BLaER1 (cell line): ENCODE measurements around the gene DYDC2.

Experiments used
- H3K27ac ChIP-seq: shearing (Covaris generic); formaldehyde crosslinking; 2 replicates; pipeline ENCODE4 v1.8.1; 2022
- H3K27me3 ChIP-seq: shearing (Covaris generic); formaldehyde crosslinking; 2 replicates; pipeline ENCODE4 v1.8.1; 2022
- H3K36me3 ChIP-seq: shearing (Covaris generic); formaldehyde crosslinking; 2 replicates; pipeline ENCODE4 v1.8.1; 2022
- H3K4me1 ChIP-seq: shearing (Covaris generic); formaldehyde crosslinking; 2 replicates; pipeline ENCODE4 v1.8.1; 2022
- H3K4me2 ChIP-seq: shearing (Covaris generic); formaldehyde crosslinking; 2 replicates; pipeline ENCODE4 v1.8.1; 2022
- H3K4me3 ChIP-seq: shearing (Covaris generic); formaldehyde crosslinking; 2 replicates; pipeline ENCODE4 v1.8.1; 2022
- H3K9ac ChIP-seq: shearing (Covaris generic); formaldehyde crosslinking; 2 replicates; pipeline ENCODE4 v1.8.1; 2022
- H3K9me3 ChIP-seq: shearing (Covaris generic); formaldehyde crosslinking; 2 replicates; pipeline ENCODE4 v1.8.1; 2022
- H4K20me1 ChIP-seq: shearing (Covaris generic); formaldehyde crosslinking; 2 replicates; pipeline ENCODE4 v1.8.1; 2022
- Cebpa-rat ChIP-seq: shearing (Covaris generic); IDR thresholded peaks from 2 replicates; pipeline ENCODE4 v1.8.1; 2022

The DYDC2 gene, protein sequence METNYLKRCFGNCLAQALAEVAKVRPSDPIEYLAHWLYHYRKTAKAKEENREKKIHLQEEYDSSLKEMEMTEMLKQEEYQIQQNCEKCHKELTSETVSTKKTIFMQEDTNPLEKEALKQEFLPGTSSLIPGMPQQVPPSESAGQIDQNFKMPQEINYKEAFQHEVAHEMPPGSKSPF

DNA sequence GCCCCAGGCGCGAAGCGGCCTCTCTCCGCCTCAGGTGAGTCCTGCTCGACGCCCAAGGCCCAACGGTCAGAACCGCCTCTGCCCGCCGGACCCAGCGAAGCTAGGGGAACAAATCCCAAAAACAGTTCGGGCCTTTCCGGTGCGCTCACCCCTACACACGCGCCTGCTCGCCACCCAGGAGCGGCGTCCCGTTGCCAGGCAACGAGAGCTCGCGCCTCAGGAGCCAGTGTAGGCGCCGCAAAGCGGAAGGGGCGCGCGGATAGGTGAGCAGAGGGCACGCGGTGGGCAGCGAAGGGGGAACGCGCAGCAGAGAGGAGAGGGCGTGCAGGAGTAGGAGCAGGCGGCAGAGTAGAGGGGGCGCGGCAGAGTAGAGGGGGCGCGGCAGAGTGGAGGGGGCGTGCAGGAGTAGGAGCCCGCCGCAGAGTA, at the start of gene DYDC2, which contains the start of gene DYDC1:
Gene DYDC2 (plus strand): TSS at position 219 of the 426 bp plus-strand sequence. CDS start 5,663 bp downstream, outside the sequence.
Gene DYDC1 (minus strand): TSS at position 193 of the 426 bp plus-strand sequence. CDS start 4,154 bp downstream, outside the sequence.
- H3K9ac ChIP-seq: peak within 1 kb of the TSS; percentile 48; the same call in 1 of the 2 replicates
- H4K20me1 ChIP-seq: no peaks in the 10 kb centered on the region
- no peak for TF ChIP-seq Cebpa-rat
- peaks cover 22% of the 10 kb centered on the region for H3K27me3 ChIP-seq
- peak within 1 kb of the TSS; percentile 67 for H3K4me3 ChIP-seq
- H3K9me3 ChIP-seq: peaks cover 21% of the 10 kb centered on the region
- H3K27ac ChIP-seq: 0 out of 2 replicates have a peak within 1 kb of the TSS, but pooled peaks have one; percentile 26
- H3K4me2 ChIP-seq: peak within 1 kb of the TSS; percentile 94
- H3K4me1 ChIP-seq: peaks cover 25% of the 10 kb centered on the region
- no peaks in the 10 kb centered on the region for H3K36me3 ChIP-seq

DNA sequence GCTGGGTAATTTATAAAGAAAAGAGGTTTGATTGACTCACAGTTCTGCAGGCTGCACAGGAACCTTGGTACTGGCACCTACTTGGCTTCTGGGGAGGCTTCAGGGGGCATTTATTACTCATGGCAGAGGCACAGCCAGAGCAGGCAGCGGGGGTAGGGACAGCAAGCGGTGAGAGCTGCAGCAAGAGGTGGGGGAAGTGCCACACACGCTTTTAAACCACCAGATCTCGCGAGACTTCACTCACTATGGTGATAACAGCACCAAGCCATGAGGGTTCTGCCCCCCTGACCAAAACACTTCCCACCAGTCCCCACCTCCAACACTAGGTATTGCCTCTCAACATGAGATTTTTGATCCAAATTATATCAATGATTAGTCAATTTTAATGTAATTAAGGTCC, 43.1 kb upstream of the DYDC2 start:
- Histone ChIP-seq H3K9ac (no peak overlapping the region), H3K27ac (no peak overlapping the region), H3K27me3 (no peaks in the 10 kb centered on the region), H4K20me1 (no peaks in the 10 kb centered on the region), H3K4me2 (0 out of 2 replicates have a peak overlapping the region, but pooled peaks have one; percentile 5), H3K4me1 (peaks cover 11% of the 10 kb centered on the region), H3K36me3 (no peaks in the 10 kb centered on the region), H3K4me3 (no peak overlapping the region), H3K9me3 (peaks cover 17% of the 10 kb centered on the region)
- TF ChIP-seq Cebpa-rat: no peak

DNA sequence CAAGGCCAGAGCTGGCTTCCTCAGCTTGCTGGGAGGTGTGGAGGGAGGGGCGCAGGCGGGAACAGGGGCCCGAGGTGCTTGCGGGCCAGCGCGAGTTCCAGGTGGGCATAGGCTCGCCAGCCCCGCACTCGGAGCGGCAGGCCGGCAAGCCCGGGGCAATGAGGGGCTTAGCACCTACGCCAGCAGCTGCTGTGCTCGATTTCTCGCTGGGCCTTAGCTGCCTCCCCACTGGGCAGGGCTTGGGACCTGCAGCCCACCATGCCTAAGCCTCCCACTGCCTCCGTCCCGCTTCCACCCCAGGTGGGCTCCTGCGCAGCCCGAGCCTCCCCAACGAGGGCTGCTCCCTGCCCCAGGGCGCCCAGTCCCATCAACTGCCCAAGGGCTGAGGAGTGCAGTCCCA, 41.2 kb upstream of the DYDC2 start:
- Histone ChIP-seq H3K36me3 (no peaks in the 10 kb centered on the region), H3K27me3 (no peaks in the 10 kb centered on the region), H3K27ac (no peak overlapping the region), H3K9me3 (peaks cover 13% of the 10 kb centered on the region), H3K4me3 (no peak overlapping the region), H3K9ac (no peak overlapping the region), H3K4me1 (peaks cover 11% of the 10 kb centered on the region), H4K20me1 (no peaks in the 10 kb centered on the region), H3K4me2 (no peak overlapping the region)
- TF ChIP-seq Cebpa-rat: no peak

DNA sequence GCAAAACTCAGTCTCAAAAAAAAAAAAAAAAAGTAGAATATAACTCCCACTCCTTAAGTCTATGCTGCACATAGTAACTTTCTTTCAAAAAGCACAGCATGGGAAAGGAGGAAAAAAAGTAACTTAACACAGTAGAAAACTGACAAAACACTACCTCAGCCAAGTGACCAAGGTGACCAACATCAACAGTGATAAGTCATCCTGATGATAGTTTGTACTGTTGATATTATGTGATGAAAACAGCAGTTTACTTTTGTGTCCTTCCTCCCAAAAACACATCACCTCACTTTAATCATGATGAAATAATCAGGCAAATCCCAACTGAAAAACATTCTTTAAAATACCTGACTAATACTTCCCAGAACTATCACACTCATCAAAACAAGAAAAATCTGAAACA, 37.8 kb upstream of the DYDC2 start:
- Histone ChIP-seq H3K36me3 (no peaks in the 10 kb centered on the region), H3K27me3 (no peaks in the 10 kb centered on the region), H3K27ac (no peak overlapping the region), H4K20me1 (no peaks in the 10 kb centered on the region), H3K4me2 (no peak overlapping the region), H3K9me3 (peaks cover 13% of the 10 kb centered on the region), H3K4me1 (peaks cover 12% of the 10 kb centered on the region), H3K9ac (no peak overlapping the region), H3K4me3 (no peak overlapping the region)
- no peak for TF ChIP-seq Cebpa-rat

DNA sequence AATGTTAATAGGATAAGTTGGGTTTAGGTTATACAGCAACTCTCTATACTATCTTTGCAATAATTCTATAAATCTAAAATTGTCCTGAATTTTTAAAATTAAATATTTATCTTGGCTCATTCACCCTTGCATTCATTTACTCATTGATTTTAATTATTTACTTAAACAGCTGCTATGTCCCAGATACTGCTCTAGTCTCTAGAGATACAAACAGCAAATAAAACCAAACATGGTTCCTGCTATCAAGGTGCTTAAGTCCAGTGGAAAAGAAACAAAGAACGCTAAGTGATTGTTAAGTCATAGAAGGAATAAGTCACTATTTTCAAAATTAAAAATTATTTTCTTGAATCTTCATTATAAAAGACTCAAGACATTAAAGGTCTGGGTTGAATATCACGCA, 37.3 kb upstream of the DYDC2 start:
- TF ChIP-seq Cebpa-rat: no peak
- Histone ChIP-seq H3K4me2 (no peak overlapping the region), H4K20me1 (no peaks in the 10 kb centered on the region), H3K27ac (no peak overlapping the region), H3K9me3 (peaks cover 13% of the 10 kb centered on the region), H3K4me3 (no peak overlapping the region), H3K9ac (no peak overlapping the region), H3K36me3 (no peaks in the 10 kb centered on the region), H3K4me1 (peaks cover 18% of the 10 kb centered on the region), H3K27me3 (no peaks in the 10 kb centered on the region)

DNA sequence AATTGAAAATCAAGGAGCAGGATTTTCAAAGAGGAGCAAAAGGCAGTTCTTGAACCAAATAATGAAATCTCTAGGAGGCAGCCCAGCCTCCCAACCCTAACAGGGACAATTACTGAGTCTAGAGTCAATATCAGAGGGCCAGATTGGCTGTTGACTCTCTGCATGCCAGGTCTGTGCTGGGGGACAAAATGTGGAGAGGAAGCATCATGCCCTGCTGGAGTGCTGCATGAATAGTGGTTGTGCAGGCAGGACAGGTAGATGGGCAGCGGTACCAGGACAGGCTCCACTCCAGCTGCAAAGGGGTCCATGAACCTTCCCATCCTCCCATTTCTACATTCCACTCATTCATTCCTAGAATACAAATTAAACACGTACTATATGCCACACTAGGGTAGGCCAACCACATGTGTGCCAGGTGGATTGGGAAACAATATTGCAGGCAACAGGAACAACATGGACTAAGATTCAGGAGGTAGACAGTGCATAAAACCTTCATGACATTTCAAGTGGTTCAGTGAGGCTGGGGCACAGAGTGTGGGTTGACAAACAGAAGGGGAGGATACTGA, 36.8 kb upstream of the DYDC2 start:
- no peak overlapping the region for H3K4me2 ChIP-seq

DNA sequence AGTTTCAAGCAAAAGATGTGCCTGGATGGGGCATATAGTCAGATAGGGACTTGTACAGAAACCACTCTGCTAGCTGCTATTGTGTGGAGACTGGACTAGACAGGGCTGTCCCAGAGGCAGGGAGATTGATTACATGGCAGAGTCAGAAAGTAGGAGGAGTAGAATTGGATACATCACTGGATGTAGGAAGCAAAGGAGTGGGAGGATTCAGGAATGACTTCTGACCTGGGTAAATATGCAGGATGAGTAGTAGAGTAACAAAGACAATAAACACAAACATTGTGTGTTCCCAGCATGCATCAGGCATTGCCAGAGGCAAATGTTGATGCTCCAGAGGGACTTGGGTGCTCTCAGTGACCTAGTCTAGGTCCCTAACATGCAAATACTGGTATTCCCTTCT, 36.2 kb upstream of the DYDC2 start:
- no peaks in the 10 kb centered on the region for H4K20me1 ChIP-seq
- no peaks in the 10 kb centered on the region for H3K36me3 ChIP-seq
- H3K4me3 ChIP-seq: no peak overlapping the region
- H3K9ac ChIP-seq: no peak overlapping the region
- no peaks in the 10 kb centered on the region for H3K27me3 ChIP-seq
- peaks cover 7% of the 10 kb centered on the region for H3K9me3 ChIP-seq
- H3K4me1 ChIP-seq: peaks cover 19% of the 10 kb centered on the region
- TF ChIP-seq Cebpa-rat: no peak
- no peak overlapping the region for H3K27ac ChIP-seq
- no peak overlapping the region for H3K4me2 ChIP-seq

More for the DNA sequence above, 36.8 kb upstream of the DYDC2 start:
- TF ChIP-seq Cebpa-rat: no peak
- Histone ChIP-seq H4K20me1 (no peaks in the 10 kb centered on the region), H3K4me1 (peaks cover 19% of the 10 kb centered on the region), H3K9ac (no peak overlapping the region), H3K36me3 (no peaks in the 10 kb centered on the region), H3K4me3 (no peak overlapping the region), H3K27me3 (no peaks in the 10 kb centered on the region), H3K9me3 (peaks cover 13% of the 10 kb centered on the region), H3K27ac (no peak overlapping the region)

DNA sequence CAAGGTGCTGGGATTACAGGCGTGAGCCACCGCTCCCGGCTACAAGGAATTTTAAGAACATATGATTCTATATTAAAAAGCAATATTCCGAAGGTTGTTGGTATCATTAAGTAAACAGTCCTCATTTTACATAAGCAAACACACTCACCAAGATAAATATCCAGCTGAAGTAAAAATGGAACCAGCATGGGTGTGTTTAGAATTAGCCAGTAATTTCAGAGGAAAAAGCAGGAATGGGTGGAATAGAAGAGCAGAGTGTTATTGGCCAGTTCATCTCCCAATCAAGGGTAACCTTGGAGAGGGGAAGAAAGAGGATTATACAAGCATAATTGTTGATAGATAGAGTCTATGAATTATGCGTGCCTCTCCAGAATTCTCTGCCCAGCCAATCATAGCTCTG, 35.4 kb upstream of the DYDC2 start:
- Histone ChIP-seq H3K4me2 (no peak overlapping the region), H3K9ac (no peak overlapping the region), H3K9me3 (0 out of 2 replicates have a peak, but pooled peaks cover 4% of the 10 kb centered on the region), H3K27ac (no peak overlapping the region), H3K4me3 (no peak overlapping the region), H4K20me1 (no peaks in the 10 kb centered on the region), H3K4me1 (peaks cover 19% of the 10 kb centered on the region), H3K36me3 (no peaks in the 10 kb centered on the region), H3K27me3 (no peaks in the 10 kb centered on the region)
- no peak for TF ChIP-seq Cebpa-rat

DNA sequence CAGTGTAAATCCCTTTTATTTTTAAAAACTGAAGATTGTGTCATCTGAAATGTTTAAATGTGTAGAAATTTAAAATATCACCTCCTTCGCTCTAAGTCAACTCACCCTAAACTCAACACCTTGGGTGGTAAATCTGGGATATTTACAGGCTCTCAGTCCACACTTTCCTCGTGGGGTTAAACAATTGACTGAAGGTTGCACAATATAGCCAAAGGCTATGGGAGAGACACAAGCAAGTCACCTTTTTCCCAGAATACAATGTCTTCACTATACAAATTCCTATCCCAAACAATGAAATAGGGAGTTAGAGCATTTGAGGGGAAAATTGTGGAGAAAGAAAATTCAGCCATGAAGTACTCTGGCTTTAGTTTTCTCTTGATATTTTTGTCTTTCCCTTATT, 34.4 kb upstream of the DYDC2 start:
- Histone ChIP-seq H3K27ac (no peak overlapping the region), H3K9ac (no peak overlapping the region), H3K36me3 (no peaks in the 10 kb centered on the region), H3K9me3 (no peaks in the 10 kb centered on the region), H4K20me1 (no peaks in the 10 kb centered on the region), H3K4me3 (no peak overlapping the region), H3K4me2 (no peak overlapping the region), H3K27me3 (no peaks in the 10 kb centered on the region), H3K4me1 (peaks cover 19% of the 10 kb centered on the region)
- no peak for TF ChIP-seq Cebpa-rat

DNA sequence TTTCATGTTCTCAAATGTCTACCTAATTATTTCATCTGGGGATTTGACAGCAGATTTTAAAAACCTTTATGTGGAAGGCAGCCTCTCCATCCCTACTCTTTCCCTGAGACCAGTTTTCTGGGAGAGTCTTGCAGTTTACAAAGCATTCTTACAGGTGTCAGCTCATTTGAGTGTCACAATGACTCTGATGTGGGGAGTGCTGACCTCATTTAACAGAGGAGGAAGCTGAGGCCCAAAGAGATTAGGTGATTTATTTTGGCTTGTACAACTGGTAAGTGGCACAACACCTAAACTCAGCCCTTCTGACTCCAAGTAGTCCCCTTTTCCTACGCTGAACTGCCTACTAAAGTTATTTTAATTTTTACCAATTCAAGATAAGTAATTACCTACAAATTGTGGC, 33.9 kb upstream of the DYDC2 start:
- Histone ChIP-seq H3K9me3 (no peaks in the 10 kb centered on the region), H3K4me3 (no peak overlapping the region), H3K27me3 (no peaks in the 10 kb centered on the region), H3K4me1 (peaks cover 19% of the 10 kb centered on the region), H3K9ac (no peak overlapping the region), H4K20me1 (no peaks in the 10 kb centered on the region), H3K36me3 (no peaks in the 10 kb centered on the region), H3K4me2 (0 out of 2 replicates have a peak overlapping the region, but pooled peaks have one; percentile 4), H3K27ac (no peak overlapping the region; the same call in 1 of the 2 replicates)
- TF ChIP-seq Cebpa-rat: no peak
